Osteoblast (primary cell): ENCODE data around the gene UBTD1. TPM values are rescaled to one million over a fixed set of nuclear protein-coding genes. Genes with fewer than 3 reads are reported as not detected.

Experiments used
- DNase-seq: peaks from one replicate; pipeline ENCODE4 v3.0.0; 2011; ENCODE audit warnings: low spot score, mixed read lengths; ENCODE audit not compliant: insufficient read length; ENCODE audit errors: missing footprints
- H2AFZ ChIP-seq: 2 replicates; pipeline ENCODE4 v1.6.0; 2011; ENCODE audit warnings: mild to moderate bottlenecking, low read length
- H3K27ac ChIP-seq: 2 replicates; pipeline ENCODE4 v1.5.1; 2011; ENCODE audit warnings: mild to moderate bottlenecking, low read depth, low read length, moderate library complexity
- H3K27me3 ChIP-seq: 2 replicates; pipeline ENCODE4 v1.6.0; 2012; ENCODE audit warnings: mild to moderate bottlenecking, control low read depth, inconsistent platforms, low read length, moderate library complexity; ENCODE audit not compliant: insufficient read depth
- H3K36me3 ChIP-seq: 2 replicates; pipeline ENCODE4 v1.5.1; 2011; ENCODE audit warnings: mild to moderate bottlenecking, low read length, control low read depth, moderate library complexity; ENCODE audit not compliant: insufficient read depth
- H3K4me1 ChIP-seq: 2 replicates; pipeline ENCODE4 v1.5.1; 2011; ENCODE audit warnings: mild to moderate bottlenecking, low read length, control low read depth, moderate library complexity; ENCODE audit not compliant: insufficient read depth
- H3K4me2 ChIP-seq: 2 replicates; pipeline ENCODE4 v1.6.0; 2011; ENCODE audit warnings: mild to moderate bottlenecking, low read length; ENCODE audit not compliant: insufficient read depth
- H3K4me3 ChIP-seq: fragments of 200-600 bp; sonication (generic); 3 replicates; pipeline ENCODE4 v1.5.1; 2012; ENCODE audit warnings: mild to moderate bottlenecking, low read length, inconsistent platforms; ENCODE audit not compliant: insufficient read depth
- H3K79me2 ChIP-seq: 2 replicates; pipeline ENCODE4 v1.6.0; 2012; ENCODE audit warnings: mild to moderate bottlenecking, low read length, control low read depth, inconsistent platforms; ENCODE audit not compliant: insufficient read depth
- H3K9me3 ChIP-seq: 2 replicates; pipeline ENCODE4 v1.5.1; 2011; ENCODE audit warnings: low read depth, low read length, control low read depth
- H4K20me1 ChIP-seq: 2 replicates; pipeline ENCODE4 v1.6.0; 2012; ENCODE audit warnings: mild to moderate bottlenecking, low read length, control low read depth; ENCODE audit not compliant: insufficient read depth
- CTCF ChIP-seq: IDR thresholded peaks from 2 replicates; pipeline ENCODE4 v1.5.1; 2011; ENCODE audit warnings: mild to moderate bottlenecking, low read depth, low read length, moderate library complexity; ENCODE audit errors: extremely low read depth
- total RNA-seq: library from RNA; depleted of rRNA; stranded (reverse); fragments of >200 nt; gene quantifications from 2 replicates; pipeline ENCODE4 v1.2.3, GENCODE V29; 2012

UBTD1 gene
- total RNA-seq, 1 donor = 29.0 TPM

GRCh38 chr10:97498076-97498840 is 466 bp upstream of the UBTD1 start, which contains the start of gene MMS19:
MMS19 (minus strand) TSS chr10:97498422; CDS start chr10:97498384, 38 bp downstream.
- Histone ChIP-seq H3K4me3 (peak within 1 kb of the TSS; percentile 99), H2AFZ (peak within 1 kb of the TSS; percentile 86), H3K27ac (peak within 1 kb of the TSS; percentile 92), H4K20me1 (peaks cover 42% of the 10 kb centered on the region), H3K36me3 (peaks cover 3% of the 10 kb centered on the region), H3K9me3 (no peaks in the 10 kb centered on the region), H3K4me2 (peak within 1 kb of the TSS; percentile 88), H3K27me3 (no peaks in the 10 kb centered on the region), H3K4me1 (peaks cover 31% of the 10 kb centered on the region), H3K79me2 (peaks cover 85% of the 10 kb centered on the region)
- DNase-seq = peak; percentile 100
- TF ChIP-seq CTCF = no peak

- Histone ChIP-seq H3K4me3 (peak overlapping the region; percentile 99), H3K27me3 (no peaks in the 10 kb centered on the region), H3K4me2 (peak overlapping the region; percentile 83), H4K20me1 (peaks cover 53% of the 10 kb centered on the region), H2AFZ (peak overlapping the region; percentile 82), H3K27ac (peak overlapping the region; percentile 49), H3K4me1 (peaks cover 24% of the 10 kb centered on the region), H3K79me2 (peaks cover 85% of the 10 kb centered on the region), H3K36me3 (peaks cover 3% of the 10 kb centered on the region), H3K9me3 (no peaks in the 10 kb centered on the region)
- peak; percentile 87 for DNase-seq
- TF ChIP-seq CTCF = no peak
These were observed 1.0 kb downstream of the UBTD1 start for GRCh38 chr10:97499561-97500296.

- peak overlapping the region; percentile 49 for H3K27ac ChIP-seq
- DNase-seq = no peak
- H3K27me3 ChIP-seq = no peaks in the 10 kb centered on the region
- H3K4me1 ChIP-seq = peaks cover 20% of the 10 kb centered on the region
- peaks cover 51% of the 10 kb centered on the region for H4K20me1 ChIP-seq
- H3K4me2 ChIP-seq = peak overlapping the region; percentile 83
- H3K4me3 ChIP-seq = peak overlapping the region; percentile 99
- no peak overlapping the region for H2AFZ ChIP-seq
- no peaks in the 10 kb centered on the region for H3K9me3 ChIP-seq
- no peak for TF ChIP-seq CTCF
- H3K79me2 ChIP-seq = peaks cover 85% of the 10 kb centered on the region
- H3K36me3 ChIP-seq = peaks cover 3% of the 10 kb centered on the region
These were observed 1.5 kb downstream of the UBTD1 start for GRCh38 chr10:97500297-97500575.

- Histone ChIP-seq H3K4me3 (no peak overlapping the region), H4K20me1 (peaks cover 68% of the 10 kb centered on the region), H3K79me2 (peaks cover 81% of the 10 kb centered on the region), H2AFZ (no peak overlapping the region), H3K27me3 (no peaks in the 10 kb centered on the region), H3K4me2 (no peak overlapping the region), H3K9me3 (no peaks in the 10 kb centered on the region), H3K4me1 (peaks cover 9% of the 10 kb centered on the region), H3K27ac (no peak overlapping the region), H3K36me3 (peaks cover 3% of the 10 kb centered on the region)
- no peak for TF ChIP-seq CTCF
- DNase-seq = no peak
These were observed 4.2 kb downstream of the UBTD1 start for GRCh38 chr10:97502916-97503315.
